Progenitor cell of endocrine pancreas (in vitro differentiated cells): ENCODE data around the gene SRGAP1. TPM values are rescaled to one million over a fixed set of nuclear protein-coding genes. Genes with fewer than 3 reads are reported as not detected.

ENCODE experiments used
- DNase-seq: peaks from one replicate; pipeline ENCODE4 v3.0.0; 2021; ENCODE audit warnings: low spot score; ENCODE audit not compliant: unreplicated experiment
- H3K27ac Mint-ChIP-seq: 2 replicates; pipeline ENCODE4 v1.8.0; 2021; ENCODE audit warnings: mild to moderate bottlenecking, moderate library complexity, mixed read lengths
- H3K27me3 Mint-ChIP-seq: 2 replicates; pipeline ENCODE4 v1.8.0; 2021; ENCODE audit warnings: mixed read lengths
- H3K36me3 Mint-ChIP-seq: 2 replicates; pipeline ENCODE4 v1.8.0; 2022; ENCODE audit warnings: mixed read lengths; ENCODE audit not compliant: insufficient read depth
- H3K4me1 Mint-ChIP-seq: 2 replicates; pipeline ENCODE4 v1.8.0; 2021; ENCODE audit warnings: low read depth, mixed read lengths
- H3K4me3 Mint-ChIP-seq: 2 replicates; pipeline ENCODE4 v1.8.0; 2021; ENCODE audit warnings: low read depth, mild to moderate bottlenecking, moderate library complexity, mixed read lengths
- H3K9me3 Mint-ChIP-seq: 2 replicates; pipeline ENCODE4 v1.8.0; 2021; ENCODE audit warnings: low read depth, mixed read lengths
- total RNA-seq: library from RNA; stranded (reverse); gene quantifications from 2 replicates; pipeline ENCODE4 v1.2.1, GENCODE V29; 2021
- TF ChIP-seq, protein P1 (sequence below): fragments of 200-600 bp; sonication (generic); IDR thresholded peaks from one replicate; pipeline ENCODE4 v1.5.0; 2021; ENCODE audit warnings: antibody characterized with exemption, mild to moderate bottlenecking; ENCODE audit not compliant: unreplicated experiment

SRGAP1 gene
- total RNA-seq, 1 donor from 2014 or later = 23.1 TPM

DNA sequence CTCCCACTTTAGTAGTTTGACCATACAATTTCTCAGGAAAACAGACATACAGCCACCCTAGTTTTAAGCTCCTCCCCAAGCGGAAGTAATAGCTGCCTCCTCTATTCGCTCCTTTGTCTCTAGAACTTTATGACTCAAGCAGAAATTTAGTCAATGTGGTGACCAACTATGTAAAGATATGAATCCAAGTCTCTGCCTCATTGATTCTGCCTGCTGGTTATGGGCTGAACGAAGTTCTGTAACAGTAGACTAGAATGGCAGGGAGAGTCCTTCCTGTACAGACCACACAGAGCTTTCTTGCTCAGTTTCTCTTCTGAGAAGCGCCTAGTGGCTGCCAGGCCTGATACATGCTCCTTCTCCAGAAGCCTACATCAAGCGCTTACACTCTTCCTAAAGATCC lies 358.5 kb downstream of the SRGAP1 start:
- TF ChIP-seq, protein P1, sequence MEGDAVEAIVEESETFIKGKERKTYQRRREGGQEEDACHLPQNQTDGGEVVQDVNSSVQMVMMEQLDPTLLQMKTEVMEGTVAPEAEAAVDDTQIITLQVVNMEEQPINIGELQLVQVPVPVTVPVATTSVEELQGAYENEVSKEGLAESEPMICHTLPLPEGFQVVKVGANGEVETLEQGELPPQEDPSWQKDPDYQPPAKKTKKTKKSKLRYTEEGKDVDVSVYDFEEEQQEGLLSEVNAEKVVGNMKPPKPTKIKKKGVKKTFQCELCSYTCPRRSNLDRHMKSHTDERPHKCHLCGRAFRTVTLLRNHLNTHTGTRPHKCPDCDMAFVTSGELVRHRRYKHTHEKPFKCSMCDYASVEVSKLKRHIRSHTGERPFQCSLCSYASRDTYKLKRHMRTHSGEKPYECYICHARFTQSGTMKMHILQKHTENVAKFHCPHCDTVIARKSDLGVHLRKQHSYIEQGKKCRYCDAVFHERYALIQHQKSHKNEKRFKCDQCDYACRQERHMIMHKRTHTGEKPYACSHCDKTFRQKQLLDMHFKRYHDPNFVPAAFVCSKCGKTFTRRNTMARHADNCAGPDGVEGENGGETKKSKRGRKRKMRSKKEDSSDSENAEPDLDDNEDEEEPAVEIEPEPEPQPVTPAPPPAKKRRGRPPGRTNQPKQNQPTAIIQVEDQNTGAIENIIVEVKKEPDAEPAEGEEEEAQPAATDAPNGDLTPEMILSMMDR = no peak
- H3K36me3 Mint-ChIP-seq = peaks cover 7% of the 10 kb centered on the region
- no peaks in the 10 kb centered on the region for H3K9me3 Mint-ChIP-seq
- H3K27me3 Mint-ChIP-seq = no peaks in the 10 kb centered on the region
- H3K4me3 Mint-ChIP-seq = no peak overlapping the region
- no peak overlapping the region for H3K27ac Mint-ChIP-seq
- H3K4me1 Mint-ChIP-seq = no peaks in the 10 kb centered on the region
- DNase-seq = no peak

- H3K27me3 Mint-ChIP-seq = no peaks in the 10 kb centered on the region
- H3K27ac Mint-ChIP-seq = no peak overlapping the region
- no peak overlapping the region for H3K4me3 Mint-ChIP-seq
- H3K9me3 Mint-ChIP-seq = no peaks in the 10 kb centered on the region
- no peak for DNase-seq
- H3K4me1 Mint-ChIP-seq = no peaks in the 10 kb centered on the region
- H3K36me3 Mint-ChIP-seq = peaks cover 7% of the 10 kb centered on the region
- TF ChIP-seq, protein P1 = no peak
These were observed 359.3 kb downstream of the SRGAP1 start for GRCh38 chr12:64203775-64204174.

- peaks cover 7% of the 10 kb centered on the region for H3K36me3 Mint-ChIP-seq
- H3K27me3 Mint-ChIP-seq = no peaks in the 10 kb centered on the region
- no peak overlapping the region for H3K27ac Mint-ChIP-seq
- TF ChIP-seq, protein P1 = no peak
- H3K4me3 Mint-ChIP-seq = no peak overlapping the region
- no peak for DNase-seq
- H3K9me3 Mint-ChIP-seq = no peaks in the 10 kb centered on the region
- no peaks in the 10 kb centered on the region for H3K4me1 Mint-ChIP-seq
These were observed 361.0 kb downstream of the SRGAP1 start for GRCh38 chr12:64205542-64205941.

DNA sequence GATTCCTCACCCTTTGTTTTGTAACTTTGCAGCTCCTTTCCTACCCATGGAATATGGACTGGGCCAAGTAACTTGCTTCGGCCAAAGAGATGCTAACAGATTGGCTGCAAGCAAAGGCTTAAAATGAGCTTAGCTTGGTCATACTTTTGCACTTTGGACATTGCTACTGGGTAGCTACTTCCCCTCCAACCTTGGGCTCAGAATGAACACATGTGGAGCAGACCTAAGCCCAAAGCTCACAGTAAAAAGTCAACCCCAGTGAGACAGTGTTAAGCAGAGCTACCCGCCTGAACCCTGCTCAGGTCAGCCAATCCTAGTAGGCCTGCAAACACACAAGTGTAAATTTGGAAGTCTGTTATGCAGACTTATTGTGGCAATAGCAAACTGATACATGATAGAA lies 363.0 kb downstream of the SRGAP1 start:
- Mint-ChIP-seq H3K4me3 (no peak overlapping the region), H3K27me3 (no peaks in the 10 kb centered on the region), H3K4me1 (no peaks in the 10 kb centered on the region), H3K27ac (no peak overlapping the region), H3K36me3 (peaks cover 6% of the 10 kb centered on the region), H3K9me3 (no peaks in the 10 kb centered on the region)
- TF ChIP-seq, protein P1 = no peak
- DNase-seq = no peak

Other genes starting within 250 kb of the SRGAP1 start
- gene DPY19L2, start 176.2 kb upstream of the SRGAP1 start, total RNA-seq = 18.7 and 19.7 TPM in 2 replicates
- 13.9 and 14.7 TPM in 2 replicates for gene RXYLT1, start 64.8 kb upstream of the SRGAP1 start, total RNA-seq